Islet of Langerhans (tissue), 1 donor: ENCODE data around the gene KIF3A.

Source experiments
- FAIRE-seq: peaks from one replicate; lab custom pipeline; 2011; peaks lifted over from hg19 to GRCh38; lab: Jason Lieb, UNC

KIF3A gene

GRCh38 chr5:132770476-132771159 is 33.3 kb upstream of the KIF3A start:
- FAIRE-seq, result no peak

GRCh38 chr5:132768485-132768868 is 31.1 kb upstream of the KIF3A start:
- no peak for FAIRE-seq

GRCh38 chr5:132767150-132767549 is 29.8 kb upstream of the KIF3A start:
- no peak for FAIRE-seq

- no peak for FAIRE-seq
Measured at GRCh38 chr5:132766806-132767055, 29.4 kb upstream of the KIF3A start.

GRCh38 chr5:132766020-132766805 is 28.9 kb upstream of the KIF3A start:
- no peak for FAIRE-seq

- no peak for FAIRE-seq
Measured at GRCh38 chr5:132765311-132766019, 28.1 kb upstream of the KIF3A start.

- no peak for FAIRE-seq
Measured at GRCh38 chr5:132764671-132765238, 27.4 kb upstream of the KIF3A start.

- FAIRE-seq, result no peak
Measured at GRCh38 chr5:132764051-132764450, 26.7 kb upstream of the KIF3A start.

GRCh38 chr5:132763181-132764036 is 26.1 kb upstream of the KIF3A start:
- no peak for FAIRE-seq

- no peak for FAIRE-seq
Measured at GRCh38 chr5:132762246-132763000, 25.1 kb upstream of the KIF3A start.

- no peak for FAIRE-seq
Measured at GRCh38 chr5:132761321-132762240, 24.2 kb upstream of the KIF3A start.

- no peak for FAIRE-seq
Measured at GRCh38 chr5:132760601-132761317, 23.4 kb upstream of the KIF3A start.

- FAIRE-seq, result no peak
Measured at GRCh38 chr5:132760049-132760420, 22.7 kb upstream of the KIF3A start.

- FAIRE-seq, result no peak
Measured at GRCh38 chr5:132759114-132760048, 22.0 kb upstream of the KIF3A start.

- FAIRE-seq, result no peak
Measured at GRCh38 chr5:132758451-132758850, 21.1 kb upstream of the KIF3A start.

- no peak for FAIRE-seq
Measured at GRCh38 chr5:132756542-132756941, 19.2 kb upstream of the KIF3A start.

- no peak for FAIRE-seq
Measured at GRCh38 chr5:132754947-132755346, 17.6 kb upstream of the KIF3A start.

- FAIRE-seq, result no peak
Measured at GRCh38 chr5:132754111-132754510, 16.8 kb upstream of the KIF3A start.
